ENCODE results near the gene RPL35. TPM values are rescaled to one million over a fixed set of nuclear protein-coding genes. Genes with fewer than 3 reads are reported as not detected.
A peak's percentile ranks its signal among the peaks of the same experiment; 100 is the strongest.

RPL35 gene
- polyA plus RNA-seq, 1 of the 3 experiments (the other 2 are of a cell fraction), result 5,348 TPM

DNA sequence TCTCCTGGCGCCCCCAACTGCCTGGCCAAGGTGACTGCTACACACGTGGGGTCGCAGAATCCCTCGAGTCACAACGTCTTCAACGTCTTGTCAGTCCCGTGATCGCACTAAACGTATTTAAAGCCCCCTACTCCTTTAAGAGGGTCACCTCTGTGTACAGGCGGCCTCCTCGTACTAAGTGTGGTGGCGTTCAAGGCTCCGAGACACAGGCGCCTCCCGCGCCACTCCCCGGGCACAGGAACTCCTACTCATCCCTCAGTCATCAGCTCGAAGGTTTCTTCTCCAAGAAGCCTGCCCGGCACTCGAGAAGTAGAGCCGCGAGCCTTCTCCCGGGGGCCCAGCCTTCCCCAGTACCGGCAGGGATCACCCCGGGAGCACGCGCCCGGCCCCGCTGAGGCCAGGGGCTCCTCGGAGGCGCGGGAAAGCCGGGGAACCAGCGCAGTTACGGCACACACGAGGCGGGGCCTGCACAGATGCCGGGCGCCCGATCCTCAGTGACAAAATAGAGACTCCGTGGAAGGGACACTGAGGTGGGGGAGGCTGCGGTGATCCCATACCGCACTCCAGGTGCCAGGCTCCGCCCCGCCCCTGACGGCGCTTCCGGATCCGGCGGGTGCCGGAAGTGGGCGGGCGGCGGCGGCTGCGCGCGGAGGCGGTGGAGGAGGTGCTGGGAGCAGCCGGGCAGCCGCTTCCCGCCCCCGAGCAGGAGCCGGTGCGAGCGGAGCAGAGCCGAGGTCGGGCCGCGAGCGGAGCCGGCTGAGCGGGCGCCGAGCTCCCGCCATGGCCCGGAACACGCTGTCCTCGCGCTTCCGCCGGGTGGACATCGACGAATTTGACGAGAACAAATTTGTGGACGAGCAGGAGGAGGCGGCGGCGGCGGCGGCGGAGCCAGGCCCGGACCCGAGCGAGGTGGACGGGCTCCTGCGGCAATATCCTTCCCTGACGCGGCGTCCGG, 7.0 kb upstream of the RPL35 start (continued):
- TF ChIP-seq NFIC (IDR thresholded peaks at IDR 0.05; ENCODE audit: borderline replicate concordance) (no peak; the same call in 1 of the 2 replicates), POLR2AphosphoS5 (IDR thresholded peaks at IDR 0.05; ENCODE audit: low read depth, low read length) (peak; percentile 93), FOSL2 (IDR thresholded peaks at IDR 0.05; ENCODE audit: borderline replicate concordance, low read depth) (no peak), USF2 (IDR thresholded peaks at IDR 0.05; ENCODE audit: borderline replicate concordance, low read depth, low read length) (no peak), ELF1 (IDR thresholded peaks at IDR 0.05) (peak; percentile 76), JUND (IDR thresholded peaks at IDR 0.05) (no peak), GATA2 (CRISPR knock-in tag; IDR thresholded peaks at IDR 0.05) (no peak), FOXM1 (IDR thresholded peaks at IDR 0.05; ENCODE audit: low read depth) (no peak), PBX3 (IDR thresholded peaks at IDR 0.05) (peak; percentile 13; the same call in 1 of the 2 replicates), GABPA (IDR thresholded peaks at IDR 0.05; ENCODE audit: low read depth) (peak; percentile 91), RAD21 (IDR thresholded peaks at IDR 0.05; ENCODE audit: low read length) (no peak; the same call in 1 of the 2 replicates), EP300 (IDR thresholded peaks at IDR 0.05; ENCODE audit: borderline replicate concordance in 1 of 2, low read depth in 1 of 2, low read length in 1 of 2) (no peak)

- Histone ChIP-seq H3K4me3 (ENCODE audit: low read depth in 2 of 2, low read length in 1 of 2) (no peak overlapping the region), H2AFZ (ENCODE audit: low read depth) (no peak overlapping the region), H3K27me3 (ENCODE audit: insufficient read depth) (no peaks in the 10 kb centered on the region), H3K36me3 (replicated peaks in 1 of 2; ENCODE audit: control insufficient read depth in 1 of 2, insufficient read depth in 2 of 2, low read length in 1 of 2) (peaks cover 22 to 26% of the 10 kb centered on the region in 2 experiments), H3K27ac (ENCODE audit: low read depth in 2 of 2, low read length in 1 of 2) (no peak overlapping the region), H3K9ac (no peak overlapping the region), H3K9me2 (no peaks in the 10 kb centered on the region), H4K20me1 (ENCODE audit: insufficient read depth) (peaks cover 31% of the 10 kb centered on the region), H3F3A (replicated peaks; ENCODE audit: insufficient read depth) (peaks cover 24% of the 10 kb centered on the region), H3K9me3 (no peaks in the 10 kb centered on the region), H3K4me2 (no peak overlapping the region), H3K79me2 (ENCODE audit: insufficient read depth) (peaks cover 51% of the 10 kb centered on the region), H3K4me1 (ENCODE audit: control insufficient read depth in 1 of 2, insufficient read depth in 2 of 2, low read depth in 1 of 2, low read length in 1 of 2) (peaks cover 13 to 34% of the 10 kb centered on the region in 2 experiments; a peak in 1 of 4 replicates)
- DNase-seq, result no peak
- ChIA-PET CTCF (interaction anchor here (5.3 to 33.6 kb wide), 2 partner anchors 10 to 87 kb away, joined by 55 to 1436 read pairs; partner anchors contain the start of genes NR6A1, OLFML2A and WDR38), POLR2A (interaction anchor here (0.9 kb wide), 1 partner anchor 280 kb away, joined by 3 read pairs; no protein-coding TSS in a partner anchor)
- WGBS (ENCODE audit: low lambda C conversion rate), result 96% methylated on average over 7 of the region's 7 CpGs
- TF ChIP-seq, protein P1, sequence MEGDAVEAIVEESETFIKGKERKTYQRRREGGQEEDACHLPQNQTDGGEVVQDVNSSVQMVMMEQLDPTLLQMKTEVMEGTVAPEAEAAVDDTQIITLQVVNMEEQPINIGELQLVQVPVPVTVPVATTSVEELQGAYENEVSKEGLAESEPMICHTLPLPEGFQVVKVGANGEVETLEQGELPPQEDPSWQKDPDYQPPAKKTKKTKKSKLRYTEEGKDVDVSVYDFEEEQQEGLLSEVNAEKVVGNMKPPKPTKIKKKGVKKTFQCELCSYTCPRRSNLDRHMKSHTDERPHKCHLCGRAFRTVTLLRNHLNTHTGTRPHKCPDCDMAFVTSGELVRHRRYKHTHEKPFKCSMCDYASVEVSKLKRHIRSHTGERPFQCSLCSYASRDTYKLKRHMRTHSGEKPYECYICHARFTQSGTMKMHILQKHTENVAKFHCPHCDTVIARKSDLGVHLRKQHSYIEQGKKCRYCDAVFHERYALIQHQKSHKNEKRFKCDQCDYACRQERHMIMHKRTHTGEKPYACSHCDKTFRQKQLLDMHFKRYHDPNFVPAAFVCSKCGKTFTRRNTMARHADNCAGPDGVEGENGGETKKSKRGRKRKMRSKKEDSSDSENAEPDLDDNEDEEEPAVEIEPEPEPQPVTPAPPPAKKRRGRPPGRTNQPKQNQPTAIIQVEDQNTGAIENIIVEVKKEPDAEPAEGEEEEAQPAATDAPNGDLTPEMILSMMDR (IDR thresholded peaks at IDR 0.05), result no peak
- TF ChIP-seq FOSL2 (IDR thresholded peaks at IDR 0.05; ENCODE audit: borderline replicate concordance, low read depth) (no peak), MXI1 (IDR thresholded peaks at IDR 0.05; ENCODE audit: low read depth, low read length) (no peak), USF2 (IDR thresholded peaks at IDR 0.05; ENCODE audit: borderline replicate concordance, low read depth, low read length) (no peak), TEAD4 (IDR thresholded peaks at IDR 0.05; ENCODE audit: borderline replicate concordance, insufficient read depth) (no peak), SMC3 (IDR thresholded peaks at IDR 0.05; ENCODE audit: low read depth, low read length) (no peak), MAX (IDR thresholded peaks at IDR 0.05; ENCODE audit: low read depth) (no peak), GABPA (IDR thresholded peaks at IDR 0.05; ENCODE audit: low read depth) (no peak), NRF1 (IDR thresholded peaks at IDR 0.05; ENCODE audit: low read depth, low read length) (no peak)
- TF ChIP-seq, protein P2, sequence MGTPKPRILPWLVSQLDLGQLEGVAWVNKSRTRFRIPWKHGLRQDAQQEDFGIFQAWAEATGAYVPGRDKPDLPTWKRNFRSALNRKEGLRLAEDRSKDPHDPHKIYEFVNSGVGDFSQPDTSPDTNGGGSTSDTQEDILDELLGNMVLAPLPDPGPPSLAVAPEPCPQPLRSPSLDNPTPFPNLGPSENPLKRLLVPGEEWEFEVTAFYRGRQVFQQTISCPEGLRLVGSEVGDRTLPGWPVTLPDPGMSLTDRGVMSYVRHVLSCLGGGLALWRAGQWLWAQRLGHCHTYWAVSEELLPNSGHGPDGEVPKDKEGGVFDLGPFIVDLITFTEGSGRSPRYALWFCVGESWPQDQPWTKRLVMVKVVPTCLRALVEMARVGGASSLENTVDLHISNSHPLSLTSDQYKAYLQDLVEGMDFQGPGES (IDR thresholded peaks at IDR 0.05; ENCODE audit: low read depth, low read length), result no peak
These were observed 1.7 kb upstream of the RPL35 start for GRCh38 chr9:124863371-124863871.

Measured in SK-N-SH (cell line).